GM12864 (cell line): ENCODE measurements around the gene SORCS2.

Experiments
- DNase-seq: peaks from one replicate; pipeline ENCODE4 v3.0.0-alpha.2; 2011; ENCODE audit warnings: low read depth
- H3K4me3 ChIP-seq: 2 replicates; pipeline ENCODE4 v1.5.1; 2011; ENCODE audit warnings: mild to moderate bottlenecking, low read depth, low read length, control low read depth
- CTCF ChIP-seq: IDR thresholded peaks from 2 replicates; pipeline ENCODE4 v1.5.1; 2011; ENCODE audit warnings: low read depth, mild to moderate bottlenecking, moderate library complexity, low read length, control low read depth, inconsistent platforms; ENCODE audit errors: missing control alignments

Gene SORCS2

GRCh38 chr4:7480423-7480822 is 288.1 kb downstream of the SORCS2 start:
- no peak overlapping the region for H3K4me3 ChIP-seq
- TF ChIP-seq CTCF: no peak
- no peak for DNase-seq

DNA sequence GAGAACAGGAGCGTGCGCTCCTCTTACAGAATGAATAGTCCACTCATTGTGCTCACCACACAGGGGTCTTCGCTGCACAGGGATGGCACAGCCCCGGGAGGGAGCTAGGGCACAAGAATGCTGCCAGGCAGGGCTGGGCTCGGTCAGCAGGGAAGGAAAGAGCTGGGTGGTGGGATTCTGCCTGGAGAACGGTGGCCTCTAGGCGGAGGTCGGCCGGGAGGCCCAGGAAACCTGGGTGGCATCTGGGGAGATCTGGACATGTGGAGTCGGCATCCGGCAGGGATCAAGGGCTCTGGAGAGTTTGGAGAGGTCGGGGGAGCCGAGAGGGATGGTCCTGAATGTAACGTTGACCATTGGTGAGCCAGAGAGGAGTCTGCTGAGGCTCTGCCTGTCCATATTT is 288.9 kb downstream of the SORCS2 start:
- no peak overlapping the region for H3K4me3 ChIP-seq
- no peak for DNase-seq
- no peak for TF ChIP-seq CTCF

- no peak for DNase-seq
These were observed 292.8 kb downstream of the SORCS2 start for GRCh38 chr4:7485096-7485495.

DNA sequence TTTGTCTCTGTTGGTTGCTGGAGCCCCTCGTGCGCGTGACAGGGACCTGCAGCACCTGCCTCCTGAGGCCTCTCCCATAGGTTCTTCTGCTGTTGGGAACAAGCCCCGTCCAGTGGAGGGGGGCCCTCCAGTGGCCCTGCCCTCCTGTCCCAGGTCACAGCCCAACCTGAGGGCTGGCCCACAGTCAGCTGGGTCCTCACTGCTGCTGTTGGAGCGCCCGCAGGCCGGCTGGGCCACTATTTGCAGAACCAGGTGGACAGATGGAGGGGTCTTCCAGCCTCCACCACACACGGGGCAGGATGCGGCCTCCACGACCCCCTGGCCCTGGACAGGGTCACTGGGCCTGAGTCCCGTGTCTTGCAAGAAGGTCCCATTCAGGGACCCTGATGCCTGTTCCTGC is 293.8 kb downstream of the SORCS2 start:
- no peak for DNase-seq
- no peak overlapping the region for H3K4me3 ChIP-seq
- TF ChIP-seq CTCF: no peak

More at GRCh38 chr4:7485096-7485495, 292.8 kb downstream of the SORCS2 start:
- no peak overlapping the region for H3K4me3 ChIP-seq
- no peak for TF ChIP-seq CTCF

DNA sequence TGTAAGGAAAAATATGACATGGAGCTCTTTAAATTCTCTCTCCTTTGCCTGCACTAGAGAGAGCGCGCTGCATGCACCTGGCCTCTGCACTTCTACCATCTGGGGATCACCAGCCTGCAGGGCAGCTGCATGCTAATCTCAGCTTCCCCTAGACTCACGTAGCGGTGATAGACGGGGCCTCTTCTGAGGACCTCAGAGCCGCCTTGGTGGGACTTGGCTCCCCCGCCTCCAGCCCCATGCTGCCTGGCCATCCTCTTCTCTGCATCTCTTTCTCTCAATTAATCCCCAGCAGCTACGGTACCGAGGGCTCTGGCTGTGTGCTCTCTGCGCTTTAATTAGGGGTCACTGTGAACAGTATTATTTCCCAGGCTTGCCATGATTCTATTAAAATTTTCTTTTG is 295.2 kb downstream of the SORCS2 start:
- no peak for TF ChIP-seq CTCF
- H3K4me3 ChIP-seq: no peak overlapping the region
- no peak for DNase-seq

DNA sequence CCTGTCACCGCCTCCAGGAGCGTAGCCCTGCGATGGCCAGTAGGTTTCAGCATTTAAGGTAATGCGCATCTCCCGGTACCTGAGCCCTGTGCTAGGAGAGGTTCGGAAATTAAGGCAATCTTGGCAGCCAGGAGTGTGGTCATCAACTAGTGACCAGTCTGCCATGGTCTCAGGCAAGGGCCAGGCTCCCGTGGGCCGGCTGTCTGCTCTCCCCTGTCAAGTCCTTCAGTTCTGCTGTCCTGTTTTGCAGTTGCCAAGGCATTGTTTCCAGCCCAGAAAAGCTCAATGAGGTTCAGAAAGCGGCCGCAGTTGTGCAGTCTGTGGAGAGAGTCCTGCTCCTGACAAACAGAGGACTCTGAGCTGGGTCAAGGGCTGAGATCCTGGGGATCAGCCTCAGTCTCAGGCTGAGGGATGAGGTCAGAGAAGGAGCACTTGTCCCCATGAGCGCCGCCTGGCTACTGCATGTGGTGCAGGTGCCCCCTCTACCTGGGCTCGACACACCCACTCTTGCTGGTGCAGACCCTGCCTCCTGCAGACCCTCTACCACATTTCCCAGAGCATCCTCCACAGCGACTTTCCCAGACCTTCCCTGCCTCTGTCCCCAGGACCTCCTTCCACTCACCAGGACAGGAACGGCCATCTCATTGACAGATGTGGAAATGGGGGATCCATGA is 295.8 kb downstream of the SORCS2 start:
- H3K4me3 ChIP-seq: no peak overlapping the region
- DNase-seq: no peak
- TF ChIP-seq CTCF: no peak

- no peak overlapping the region for H3K4me3 ChIP-seq
- no peak for TF ChIP-seq CTCF
- DNase-seq: no peak
These were observed 299.6 kb downstream of the SORCS2 start for GRCh38 chr4:7491915-7492314.
